ENCODE data around the gene MRPS22.

The MRPS22 gene
- 33.9 to 94.8 (median 62.1) reads per million in 9 experiments for total RNA-seq

- DNase-seq (peak; percentile 70 to 75 (median 73)), ATAC-seq (replicated peaks) (peak; percentile 98)
- peaks cover 14% of the 10 kb centered on the region for H3K36me3 Mint-ChIP-seq (ENCODE audit: insufficient read depth)
- peaks cover 3 to 10% of the 10 kb centered on the region in 2 donors for H3K4me1 Mint-ChIP-seq (ENCODE audit: low read depth in 2 of 2)
- H3K27ac Mint-ChIP-seq, result peak within 1 kb of the TSS in 1 of 2 donors; percentile 53
- H3K27me3 Mint-ChIP-seq, result peaks cover 0 to 13% of the 10 kb centered on the region in 2 donors
- H3K9me3 Mint-ChIP-seq, result peaks cover 3 to 9% of the 10 kb centered on the region in 2 donors
- no peak within 1 kb of the TSS for H3K4me3 Mint-ChIP-seq
These were observed at the start of gene MRPS22 for GRCh38 chr3:139343895-139344856. TSS of gene MRPS22 (plus strand) at chr3:139344020. CDS start at chr3:139344027, 7 bp downstream.

- Mint-ChIP-seq H3K4me3 (no peak overlapping the region), H3K27me3 (peaks cover 8 to 55% of the 10 kb centered on the region in 2 donors), H3K4me1 (ENCODE audit: low read depth in 2 of 2) (no peaks in the 10 kb centered on the region), H3K9me3 (no peaks in the 10 kb centered on the region), H3K36me3 (ENCODE audit: insufficient read depth) (peaks cover 2% of the 10 kb centered on the region), H3K27ac (no peak overlapping the region)
- DNase-seq, result no peak
- no peak for ATAC-seq (replicated peaks)
These were observed 48.8 kb upstream of the MRPS22 start for GRCh38 chr3:139295040-139295439.

GRCh38 chr3:139296141-139296718, 47.6 kb upstream of the MRPS22 start:
- peaks cover 8 to 65% of the 10 kb centered on the region in 2 donors for H3K27me3 Mint-ChIP-seq
- H3K9me3 Mint-ChIP-seq, result no peaks in the 10 kb centered on the region
- DNase-seq (no peak), ATAC-seq (replicated peaks) (no peak)
- no peaks in the 10 kb centered on the region for H3K4me1 Mint-ChIP-seq (ENCODE audit: low read depth in 2 of 2)
- no peak overlapping the region for H3K4me3 Mint-ChIP-seq
- H3K36me3 Mint-ChIP-seq (ENCODE audit: insufficient read depth), result no peaks in the 10 kb centered on the region
- H3K27ac Mint-ChIP-seq, result no peak overlapping the region

- Mint-ChIP-seq H3K27ac (no peak overlapping the region), H3K4me1 (ENCODE audit: low read depth in 2 of 2) (peaks cover 0 to 7% of the 10 kb centered on the region in 2 donors), H3K4me3 (no peak overlapping the region), H3K9me3 (no peaks in the 10 kb centered on the region), H3K27me3 (peaks cover 8 to 69% of the 10 kb centered on the region in 2 donors), H3K36me3 (ENCODE audit: insufficient read depth) (no peaks in the 10 kb centered on the region)
- no peak for DNase-seq
- ATAC-seq (replicated peaks), result no peak
These were observed 46.1 kb upstream of the MRPS22 start for GRCh38 chr3:139297588-139298311.

GRCh38 chr3:139299261-139300132, 44.3 kb upstream of the MRPS22 start:
- DNase-seq (no peak), ATAC-seq (replicated peaks) (no peak)
- H3K9me3 Mint-ChIP-seq, result no peaks in the 10 kb centered on the region
- peaks cover 8 to 59% of the 10 kb centered on the region in 2 donors for H3K27me3 Mint-ChIP-seq
- no peak overlapping the region for H3K4me3 Mint-ChIP-seq
- H3K27ac Mint-ChIP-seq, result no peak overlapping the region
- no peaks in the 10 kb centered on the region for H3K36me3 Mint-ChIP-seq (ENCODE audit: insufficient read depth)
- H3K4me1 Mint-ChIP-seq (ENCODE audit: low read depth in 2 of 2), result peaks cover 0 to 8% of the 10 kb centered on the region in 2 donors

- Mint-ChIP-seq H3K36me3 (ENCODE audit: insufficient read depth) (no peaks in the 10 kb centered on the region), H3K9me3 (no peaks in the 10 kb centered on the region), H3K27me3 (peaks cover 8 to 51% of the 10 kb centered on the region in 2 donors), H3K4me3 (no peak overlapping the region), H3K4me1 (ENCODE audit: low read depth in 2 of 2) (peaks cover 0 to 8% of the 10 kb centered on the region in 2 donors), H3K27ac (no peak overlapping the region)
- DNase-seq (no peak), ATAC-seq (replicated peaks) (no peak)
These were observed 43.4 kb upstream of the MRPS22 start for GRCh38 chr3:139300416-139300815.

GRCh38 chr3:139301183-139301582, 42.6 kb upstream of the MRPS22 start:
- Mint-ChIP-seq H3K27ac (no peak overlapping the region), H3K4me1 (ENCODE audit: low read depth in 2 of 2) (peaks cover 0 to 8% of the 10 kb centered on the region in 2 donors), H3K9me3 (no peaks in the 10 kb centered on the region), H3K27me3 (peaks cover 4 to 43% of the 10 kb centered on the region in 2 donors), H3K36me3 (ENCODE audit: insufficient read depth) (no peaks in the 10 kb centered on the region), H3K4me3 (no peak overlapping the region)
- ATAC-seq (replicated peaks) (no peak), DNase-seq (no peak)

- Mint-ChIP-seq H3K36me3 (ENCODE audit: insufficient read depth) (no peaks in the 10 kb centered on the region), H3K27me3 (peaks cover 4 to 43% of the 10 kb centered on the region in 2 donors), H3K9me3 (no peaks in the 10 kb centered on the region), H3K27ac (no peak overlapping the region), H3K4me1 (ENCODE audit: low read depth in 2 of 2) (peaks cover 0 to 8% of the 10 kb centered on the region in 2 donors), H3K4me3 (no peak overlapping the region)
- no peak for ATAC-seq (replicated peaks)
- DNase-seq, result no peak
These were observed 42.2 kb upstream of the MRPS22 start for GRCh38 chr3:139301654-139302053.

GRCh38 chr3:139302084-139302800, 41.6 kb upstream of the MRPS22 start:
- H3K4me1 Mint-ChIP-seq (ENCODE audit: low read depth in 2 of 2), result peaks cover 0 to 8% of the 10 kb centered on the region in 2 donors
- H3K9me3 Mint-ChIP-seq, result no peaks in the 10 kb centered on the region
- peak overlapping the region in 1 of 2 donors; percentile 61 for H3K27ac Mint-ChIP-seq
- DNase-seq, result no peak
- H3K27me3 Mint-ChIP-seq, result peaks cover 4 to 37% of the 10 kb centered on the region in 2 donors
- no peak for ATAC-seq (replicated peaks)
- H3K4me3 Mint-ChIP-seq, result no peak overlapping the region
- no peaks in the 10 kb centered on the region for H3K36me3 Mint-ChIP-seq (ENCODE audit: insufficient read depth)

- ATAC-seq (replicated peaks) (no peak), DNase-seq (no peak)
- Mint-ChIP-seq H3K4me3 (no peak overlapping the region), H3K4me1 (ENCODE audit: low read depth in 2 of 2) (peaks cover 0 to 8% of the 10 kb centered on the region in 2 donors), H3K27ac (peak overlapping the region in 1 of 2 donors; percentile 61), H3K27me3 (peaks cover 4 to 39% of the 10 kb centered on the region in 2 donors), H3K36me3 (ENCODE audit: insufficient read depth) (no peaks in the 10 kb centered on the region), H3K9me3 (no peaks in the 10 kb centered on the region)
These were observed 41.1 kb upstream of the MRPS22 start for GRCh38 chr3:139302801-139303113.

GRCh38 chr3:139303216-139303615, 40.6 kb upstream of the MRPS22 start:
- H3K9me3 Mint-ChIP-seq, result no peaks in the 10 kb centered on the region
- no peak overlapping the region for H3K4me3 Mint-ChIP-seq
- H3K36me3 Mint-ChIP-seq (ENCODE audit: insufficient read depth), result no peaks in the 10 kb centered on the region
- H3K4me1 Mint-ChIP-seq (ENCODE audit: low read depth in 2 of 2), result peaks cover 0 to 8% of the 10 kb centered on the region in 2 donors
- ATAC-seq (replicated peaks) (no peak), DNase-seq (no peak)
- no peak overlapping the region for H3K27ac Mint-ChIP-seq
- peaks cover 4 to 42% of the 10 kb centered on the region in 2 donors for H3K27me3 Mint-ChIP-seq

- no peak for ATAC-seq (replicated peaks)
These were observed 39.4 kb upstream of the MRPS22 start for GRCh38 chr3:139304383-139304782.

More at GRCh38 chr3:139304383-139304782, 39.4 kb upstream of the MRPS22 start:
- Mint-ChIP-seq H3K9me3 (no peaks in the 10 kb centered on the region), H3K27me3 (peaks cover 4 to 41% of the 10 kb centered on the region in 2 donors), H3K27ac (no peak overlapping the region), H3K4me3 (no peak overlapping the region), H3K36me3 (ENCODE audit: insufficient read depth) (no peaks in the 10 kb centered on the region), H3K4me1 (ENCODE audit: low read depth in 2 of 2) (peaks cover 0 to 8% of the 10 kb centered on the region in 2 donors)
- DNase-seq, result no peak

All from effector memory CD8-positive, alpha-beta T cell (primary cell).